ENCODE data around the gene NUSAP1. TPM values are rescaled to one million over a fixed set of nuclear protein-coding genes. Genes with fewer than 3 reads are reported as not detected.

The NUSAP1 gene
- total and polyA plus RNA-seq, 2 of the 4 experiments (the other 2 are of a cell fraction): 59.2 to 123 TPM

- no peak overlapping the region for H4K5ac ChIP-seq (ENCODE audit: low read depth, low read length)
- 0 out of 2 replicates have a peak, but pooled peaks cover 2% of the 10 kb centered on the region for H3K4me1 ChIP-seq (ENCODE audit: control insufficient read depth, insufficient read depth, low read length)
- no peak overlapping the region for H2BK20ac ChIP-seq (ENCODE audit: low read depth, low read length)
- peaks cover 14% of the 10 kb centered on the region for H3K9me1 ChIP-seq (ENCODE audit: insufficient read depth, low read length)
- no peak overlapping the region for H3K56ac ChIP-seq (ENCODE audit: extremely low read depth, insufficient read depth, low read length)
- no peaks in the 10 kb centered on the region for H3K9me3 ChIP-seq (ENCODE audit: control insufficient read depth, insufficient read depth, low read length)
- H2AK5ac ChIP-seq (ENCODE audit: low read depth, low read length): no peak overlapping the region
- H3K9ac ChIP-seq (ENCODE audit: low read depth, low read length): no peak overlapping the region
- intact Hi-C loops (cut with micrococcal nuclease) (no loop called here), in situ Hi-C loops (cut with MboI; ENCODE audit: low sequenced_read_pairs) (no loop called here), dilution Hi-C loops (cut with HindIII; ENCODE audit: low sequenced_read_pairs, unreplicated experiment) (no loop called here)
- no TSS peak for BruUV-seq (replicated peaks)
- no peak overlapping the region for H3K18ac ChIP-seq (ENCODE audit: low read depth, low read length)
- H3K27me3 ChIP-seq (ENCODE audit: control insufficient read depth, insufficient read depth, low read length): no peaks in the 10 kb centered on the region
- no peak overlapping the region for H3K27ac ChIP-seq (ENCODE audit: insufficient read depth, low read length)
- H2BK120ac ChIP-seq (ENCODE audit: low read depth, low read length): no peak overlapping the region
- H4K91ac ChIP-seq (ENCODE audit: insufficient read depth, low read depth, low read length): no peak overlapping the region
- ChIA-PET POLR2A (ENCODE audit: unreplicated experiment) (no interaction called here), CTCF (no interaction called here)
- H2AK9ac ChIP-seq (replicated peaks; ENCODE audit: low read depth, low read length, poor library complexity): no peak overlapping the region
- no peak overlapping the region for H2BK5ac ChIP-seq (ENCODE audit: low read depth, low read length, poor library complexity, severe bottlenecking)
- peaks cover 49 to 66% of the 10 kb centered on the region in 2 experiments for H3K79me1 ChIP-seq (ENCODE audit: low read depth in 1 of 2, low read length in 2 of 2)
- ATAC-seq (ENCODE audit: low read depth): no peak
- H4K8ac ChIP-seq (ENCODE audit: low read depth in 2 of 2, low read length in 2 of 2): no peak overlapping the region
- H3K23ac ChIP-seq (ENCODE audit: low read depth, low read length): 0 out of 2 replicates have a peak overlapping the region, but pooled peaks have one; percentile 0
- no peak for DNase-seq
- H3K4ac ChIP-seq (ENCODE audit: low read depth, low read length): no peak overlapping the region
- H3K4me3 ChIP-seq (ENCODE audit: insufficient read depth, low read depth, low read length): no peak overlapping the region
- H3K4me2 ChIP-seq (ENCODE audit: low read depth, low read length): no peak overlapping the region
- H2AFZ ChIP-seq (replicated peaks; ENCODE audit: low read length, poor library complexity): no peak overlapping the region
- TF ChIP-seq CEBPB (IDR thresholded peaks at IDR 0.05; ENCODE audit: low read depth, low read length) (no peak), MAZ (IDR thresholded peaks at IDR 0.05; ENCODE audit: borderline replicate concordance, low read depth, low read length) (no peak), CTCF (conservative IDR thresholded peaks at IDR 0.05; ENCODE audit: low read depth, low read length) (no peak), MXI1 (IDR thresholded peaks at IDR 0.05; ENCODE audit: borderline replicate concordance, low read depth, low read length) (no peak), RAD21 (IDR thresholded peaks at IDR 0.05; ENCODE audit: low read length) (no peak)
- no peak overlapping the region for H3K14ac ChIP-seq (replicated peaks; ENCODE audit: low read depth, low read length)
- H3K36me3 ChIP-seq (ENCODE audit: control insufficient read depth, insufficient read depth, low read length): no peaks in the 10 kb centered on the region; the same call in 1 of the 2 replicates
- no peak overlapping the region for H2BK15ac ChIP-seq (ENCODE audit: low read depth, low read length)
- 100% methylated on average over 4 of the region's 5 CpGs; no CpG with 5 or more reads in 1 of the 2 experiments for WGBS, 2 experiments (ENCODE audit: extremely low coverage in 2 of 2, insufficient read length in 1 of 2)
- H4K20me1 ChIP-seq (ENCODE audit: insufficient read depth, low read length): no peaks in the 10 kb centered on the region
Measured at GRCh38 chr15:41340189-41340695, 7.6 kb downstream of the NUSAP1 start.
